ENCODE measurements around the gene LLPH. TPM values are rescaled to one million over a fixed set of nuclear protein-coding genes. Genes with fewer than 3 reads are reported as not detected.

The LLPH gene
- total RNA-seq, 1 experiment from 2014 or later, result 32.3 TPM

DNA sequence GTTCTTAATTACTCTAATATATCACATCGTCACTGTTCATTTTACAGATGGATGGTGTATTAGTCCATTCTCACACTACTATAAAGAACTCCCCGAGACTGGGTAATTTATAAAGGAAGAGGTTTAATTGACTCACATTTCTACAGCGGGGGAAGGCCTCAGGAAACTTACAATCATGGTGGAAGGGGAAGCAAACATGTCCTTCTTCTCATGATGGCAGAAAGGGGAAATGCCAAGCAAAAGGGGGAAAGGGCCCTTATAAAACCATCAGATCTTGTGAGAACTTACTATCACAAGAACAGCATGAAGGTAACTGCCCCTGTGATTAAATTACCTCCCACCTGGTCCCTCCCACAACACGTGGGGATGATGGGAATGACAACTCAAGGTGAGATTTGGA lies 32.7 kb upstream of the LLPH start:
- ChIA-PET CTCF (no interaction called here), POLR2A (no interaction called here)
- DNase-seq, result no peak
- H3K27ac Mint-ChIP-seq (ENCODE audit: unreplicated experiment), result no peak overlapping the region
- BruUV-seq (replicated peaks), result no TSS peak
- TF ChIP-seq, protein P1, sequence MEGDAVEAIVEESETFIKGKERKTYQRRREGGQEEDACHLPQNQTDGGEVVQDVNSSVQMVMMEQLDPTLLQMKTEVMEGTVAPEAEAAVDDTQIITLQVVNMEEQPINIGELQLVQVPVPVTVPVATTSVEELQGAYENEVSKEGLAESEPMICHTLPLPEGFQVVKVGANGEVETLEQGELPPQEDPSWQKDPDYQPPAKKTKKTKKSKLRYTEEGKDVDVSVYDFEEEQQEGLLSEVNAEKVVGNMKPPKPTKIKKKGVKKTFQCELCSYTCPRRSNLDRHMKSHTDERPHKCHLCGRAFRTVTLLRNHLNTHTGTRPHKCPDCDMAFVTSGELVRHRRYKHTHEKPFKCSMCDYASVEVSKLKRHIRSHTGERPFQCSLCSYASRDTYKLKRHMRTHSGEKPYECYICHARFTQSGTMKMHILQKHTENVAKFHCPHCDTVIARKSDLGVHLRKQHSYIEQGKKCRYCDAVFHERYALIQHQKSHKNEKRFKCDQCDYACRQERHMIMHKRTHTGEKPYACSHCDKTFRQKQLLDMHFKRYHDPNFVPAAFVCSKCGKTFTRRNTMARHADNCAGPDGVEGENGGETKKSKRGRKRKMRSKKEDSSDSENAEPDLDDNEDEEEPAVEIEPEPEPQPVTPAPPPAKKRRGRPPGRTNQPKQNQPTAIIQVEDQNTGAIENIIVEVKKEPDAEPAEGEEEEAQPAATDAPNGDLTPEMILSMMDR (IDR thresholded peaks at IDR 0.05; ENCODE audit: insufficient read depth in 1 of 2, low read depth in 1 of 2, low read length in 1 of 2, severe bottlenecking in 1 of 2, unreplicated experiment in 1 of 2), result no peak
- H3K4me1 Mint-ChIP-seq (ENCODE audit: low read depth, unreplicated experiment), result peaks cover 6% of the 10 kb centered on the region
- 0 out of 2 replicates have a peak, but pooled peaks cover 5% of the 10 kb centered on the region for H3K9me3 ChIP-seq
- H3K36me3 ChIP-seq (ENCODE audit: control insufficient read depth, insufficient read depth, low read length), result no peaks in the 10 kb centered on the region; the same call in 1 of the 2 replicates
- H3K36me3 Mint-ChIP-seq (ENCODE audit: insufficient read depth, unreplicated experiment), result no peaks in the 10 kb centered on the region
- intact Hi-C loops (cut with micrococcal nuclease; ENCODE audit: unreplicated experiment), result no loop called here
- no peaks in the 10 kb centered on the region for H3K27me3 ChIP-seq (replicated peaks; ENCODE audit: control insufficient read depth, insufficient read depth, low read length)
- no peak overlapping the region for H3K4me3 ChIP-seq (ENCODE audit: low read depth, low read length)
- H3K4me1 ChIP-seq, result no peaks in the 10 kb centered on the region
- H3K9me3 Mint-ChIP-seq (ENCODE audit: unreplicated experiment), result no peaks in the 10 kb centered on the region
- no peak overlapping the region for H3K4me3 Mint-ChIP-seq (ENCODE audit: unreplicated experiment)
- H3K27me3 Mint-ChIP-seq (ENCODE audit: insufficient read depth, unreplicated experiment), result no peaks in the 10 kb centered on the region

DNA sequence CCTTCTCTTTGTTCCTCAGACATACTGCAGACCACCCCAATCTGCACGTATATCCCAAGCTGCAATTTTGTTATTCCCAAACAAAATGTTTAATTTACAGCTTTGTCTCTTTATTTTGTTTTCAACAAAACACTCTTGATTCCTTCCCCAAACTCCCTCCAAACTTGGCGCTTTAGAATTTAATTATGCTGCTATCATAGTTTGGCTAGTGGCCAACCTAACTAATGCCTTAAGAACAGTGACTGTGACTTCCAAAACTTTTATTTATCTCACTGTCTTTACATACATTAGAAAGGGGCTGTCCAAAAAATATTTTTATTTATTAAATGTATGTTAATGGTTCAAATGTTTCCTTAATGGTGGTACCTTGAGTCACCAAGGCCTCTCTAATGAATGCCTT lies 32.2 kb upstream of the LLPH start:
- Histone ChIP-seq H3K36me3 (ENCODE audit: control insufficient read depth, insufficient read depth, low read length) (no peaks in the 10 kb centered on the region; the same call in 1 of the 2 replicates), H3K4me3 (ENCODE audit: low read depth, low read length) (no peak overlapping the region), H3K9me3 (0 out of 2 replicates have a peak, but pooled peaks cover 5% of the 10 kb centered on the region), H3K4me1 (no peaks in the 10 kb centered on the region), H3K27me3 (replicated peaks; ENCODE audit: control insufficient read depth, insufficient read depth, low read length) (no peaks in the 10 kb centered on the region)
- CTCF ChIA-PET, result no interaction called here
- H3K4me3 Mint-ChIP-seq (ENCODE audit: unreplicated experiment), result no peak overlapping the region
- POLR2A ChIA-PET, result no interaction called here
- no peaks in the 10 kb centered on the region for H3K9me3 Mint-ChIP-seq (ENCODE audit: unreplicated experiment)
- H3K4me1 Mint-ChIP-seq (ENCODE audit: low read depth, unreplicated experiment), result peaks cover under 1% of the 10 kb centered on the region
- H3K27ac Mint-ChIP-seq (ENCODE audit: unreplicated experiment), result no peak overlapping the region
- no peaks in the 10 kb centered on the region for H3K27me3 Mint-ChIP-seq (ENCODE audit: insufficient read depth, unreplicated experiment)
- peaks cover 2% of the 10 kb centered on the region for H3K36me3 Mint-ChIP-seq (ENCODE audit: insufficient read depth, unreplicated experiment)
- intact Hi-C loops (cut with micrococcal nuclease; ENCODE audit: unreplicated experiment), result no loop called here
- no peak for DNase-seq
- BruUV-seq (replicated peaks), result no TSS peak
- TF ChIP-seq, protein P1 (IDR thresholded peaks at IDR 0.05; ENCODE audit: insufficient read depth in 1 of 2, low read depth in 1 of 2, low read length in 1 of 2, severe bottlenecking in 1 of 2, unreplicated experiment in 1 of 2), result no peak

DNA sequence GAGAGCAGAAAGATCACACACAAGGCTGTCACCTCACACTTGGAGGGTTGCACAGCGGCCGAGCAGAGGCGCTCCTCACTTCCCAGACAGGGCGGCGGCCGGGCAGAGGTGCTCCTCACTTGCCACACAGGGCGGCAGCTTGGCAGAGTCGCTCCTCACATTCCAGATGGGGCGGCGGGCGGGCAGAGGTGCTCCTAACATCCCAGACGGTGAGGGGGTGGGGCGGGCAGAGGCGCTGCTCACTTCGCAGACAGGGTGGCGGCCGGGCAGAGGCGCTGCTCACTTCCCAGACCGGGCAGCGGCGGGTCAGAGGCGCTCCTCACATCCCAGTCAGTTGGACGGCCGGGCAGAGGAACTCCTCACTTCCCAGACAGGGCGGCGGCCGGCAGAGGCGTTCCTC lies 30.2 kb upstream of the LLPH start:
- no peak for DNase-seq
- Histone ChIP-seq H3K27me3 (replicated peaks; ENCODE audit: control insufficient read depth, insufficient read depth, low read length) (no peaks in the 10 kb centered on the region), H3K9me3 (0 out of 2 replicates have a peak, but pooled peaks cover 5% of the 10 kb centered on the region), H3K36me3 (ENCODE audit: control insufficient read depth, insufficient read depth, low read length) (no peaks in the 10 kb centered on the region; the same call in 1 of the 2 replicates), H3K4me3 (ENCODE audit: low read depth, low read length) (no peak overlapping the region), H3K4me1 (no peaks in the 10 kb centered on the region)
- no TSS peak for BruUV-seq (replicated peaks)
- Mint-ChIP-seq H3K4me3 (ENCODE audit: unreplicated experiment) (no peak overlapping the region), H3K27ac (ENCODE audit: unreplicated experiment) (no peak overlapping the region), H3K9me3 (ENCODE audit: unreplicated experiment) (no peaks in the 10 kb centered on the region), H3K36me3 (ENCODE audit: insufficient read depth, unreplicated experiment) (peaks cover 10% of the 10 kb centered on the region), H3K4me1 (ENCODE audit: low read depth, unreplicated experiment) (no peaks in the 10 kb centered on the region), H3K27me3 (ENCODE audit: insufficient read depth, unreplicated experiment) (no peaks in the 10 kb centered on the region)
- ChIA-PET CTCF (no interaction called here), POLR2A (no interaction called here)
- TF ChIP-seq, protein P1 (IDR thresholded peaks at IDR 0.05; ENCODE audit: insufficient read depth in 1 of 2, low read depth in 1 of 2, low read length in 1 of 2, severe bottlenecking in 1 of 2, unreplicated experiment in 1 of 2), result no peak
- intact Hi-C loops (cut with micrococcal nuclease; ENCODE audit: unreplicated experiment), result no loop called here
